ENCODE data around the gene TRIM28.

DNA sequence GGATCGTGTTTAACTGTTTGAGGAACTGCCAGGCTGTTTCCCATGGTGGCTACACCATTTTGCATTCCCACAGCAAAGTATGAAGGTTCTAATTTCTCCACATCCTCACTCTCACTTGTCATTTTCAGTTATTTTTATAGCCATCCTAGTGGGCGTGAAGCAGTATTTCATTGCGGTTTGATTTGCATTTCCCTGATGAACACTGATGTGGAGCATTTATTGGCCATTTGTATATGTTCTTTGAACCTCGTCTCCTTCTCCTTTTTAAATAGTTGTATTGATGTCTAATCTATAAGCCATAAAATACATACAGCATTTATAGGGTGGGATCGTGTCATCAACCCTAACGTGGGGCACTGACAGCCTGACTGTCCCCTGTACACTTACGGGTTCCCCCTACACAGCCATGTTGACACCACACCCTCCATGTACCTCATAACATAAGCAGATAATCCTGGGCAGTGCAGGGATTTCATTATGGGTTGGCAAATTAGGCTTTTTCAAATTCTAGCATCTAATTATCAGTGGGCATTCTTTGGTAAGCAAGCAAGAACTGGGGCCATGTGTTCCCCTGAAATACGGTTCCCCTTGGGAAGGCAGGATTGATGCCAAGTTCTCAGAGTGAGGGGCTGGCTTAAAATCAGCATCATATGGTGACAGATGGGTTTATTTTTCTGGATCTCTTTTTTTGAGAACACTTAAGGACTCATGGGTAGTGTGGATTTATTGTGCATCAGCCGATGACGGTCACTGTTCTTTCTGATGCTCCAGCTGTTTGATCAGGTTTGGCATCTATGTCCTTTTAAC, 12.6 kb upstream of the TRIM28 start:
- TF ChIP-seq ZNF274 (IDR thresholded peaks at IDR 0.05; ENCODE audit: low read depth, low read length), result no peak
- TF ChIP-seq YY1 (IDR thresholded peaks at IDR 0.05; ENCODE audit: insufficient read depth, insufficient read length), result no peak
- TF ChIP-seq SUZ12 (IDR thresholded peaks at IDR 0.05; ENCODE audit: extremely low read depth, insufficient read depth, insufficient read length), result no peak

Measured in NT2/D1 (cell line).